Stimulated activated CD4-positive, alpha-beta T cell treated with anti-CD3 and anti-CD28 coated beads, Interleukin-12 subunit alpha, Interleukin-12 subunit beta, amount 100 ng/mL, for 48 hours (primary cell): ENCODE measurements around the gene COL16A1.

ENCODE experiments used
- DNase-seq, 3 donors: peaks; one replicate each; pipeline ENCODE4 v3.0.0-alpha.2; 2020; ENCODE audit warnings: low read depth in 2 of 3, low spot score in 1 of 3

The COL16A1 gene

DNA sequence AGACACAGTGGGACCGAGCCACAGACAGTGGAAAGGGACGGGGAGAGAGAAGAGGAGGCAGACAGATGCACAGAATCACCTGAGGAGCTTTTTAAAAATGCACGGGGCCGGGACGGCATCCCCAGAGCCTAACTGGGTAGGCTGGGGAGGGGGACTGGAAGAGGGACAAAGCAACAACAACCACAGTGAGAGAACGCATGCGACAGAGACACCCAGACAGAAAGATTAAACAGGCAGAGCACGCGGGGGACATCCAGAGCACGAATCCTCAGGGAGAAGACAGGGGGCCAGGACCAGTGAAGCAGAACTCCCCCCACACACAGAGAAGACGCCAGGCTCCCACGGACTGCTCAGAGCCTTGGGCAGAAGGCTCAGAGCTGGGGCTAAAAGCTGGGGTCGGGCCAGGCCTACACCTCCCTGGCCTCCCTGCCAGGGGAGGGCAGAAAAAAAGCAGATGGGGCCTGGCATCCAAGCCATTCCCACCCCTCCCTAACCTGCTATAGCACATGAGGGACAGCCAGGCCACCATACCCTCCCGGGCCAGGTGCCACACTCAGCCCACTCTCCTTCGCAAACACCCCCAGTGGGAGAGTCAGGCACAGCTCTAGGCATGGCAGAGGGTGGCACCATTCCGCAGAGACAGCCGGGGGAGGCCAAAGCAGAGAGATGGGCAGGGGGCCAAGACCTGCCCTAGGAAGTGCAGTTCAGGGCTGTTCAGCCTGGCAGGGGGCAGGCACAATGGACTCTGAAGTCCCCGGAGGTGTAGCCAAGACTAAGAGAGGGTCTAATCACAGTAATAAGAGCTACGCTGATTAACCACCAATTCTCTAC lies 29.8 kb upstream of the COL16A1 start:
- no peak for DNase-seq

DNA sequence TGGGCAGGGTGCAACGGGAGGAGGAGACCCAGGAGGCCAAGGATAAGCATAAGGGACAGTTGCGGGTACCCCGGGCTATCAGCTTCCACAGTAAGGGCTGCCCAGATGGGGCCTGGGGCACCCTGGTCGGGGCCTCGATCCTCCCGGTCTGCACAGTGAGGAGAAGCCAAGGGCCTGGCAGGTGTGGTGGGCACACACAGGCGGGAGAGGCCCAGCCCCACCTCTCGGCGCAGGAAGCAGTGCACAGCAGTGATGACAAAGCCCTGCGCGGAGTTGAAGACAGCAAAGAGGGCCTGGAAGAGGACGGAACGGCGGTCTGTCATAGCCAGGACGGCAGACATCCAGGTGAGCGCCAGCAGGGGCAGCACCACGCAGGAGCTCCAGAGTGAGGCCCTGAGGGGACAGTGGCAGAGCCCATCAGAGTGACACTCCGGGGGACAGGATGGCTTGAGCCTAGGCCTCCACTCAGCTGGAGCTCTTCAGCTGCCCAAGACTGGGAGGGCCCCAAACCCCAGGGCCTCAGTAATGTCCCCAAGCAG lies 29.0 kb upstream of the COL16A1 start:
- DNase-seq = no peak

GRCh38 chr1:31732343-31732742 lies 28.5 kb upstream of the COL16A1 start:
- no peak for DNase-seq

GRCh38 chr1:31731049-31731565 lies 27.3 kb upstream of the COL16A1 start:
- no peak for DNase-seq

DNA sequence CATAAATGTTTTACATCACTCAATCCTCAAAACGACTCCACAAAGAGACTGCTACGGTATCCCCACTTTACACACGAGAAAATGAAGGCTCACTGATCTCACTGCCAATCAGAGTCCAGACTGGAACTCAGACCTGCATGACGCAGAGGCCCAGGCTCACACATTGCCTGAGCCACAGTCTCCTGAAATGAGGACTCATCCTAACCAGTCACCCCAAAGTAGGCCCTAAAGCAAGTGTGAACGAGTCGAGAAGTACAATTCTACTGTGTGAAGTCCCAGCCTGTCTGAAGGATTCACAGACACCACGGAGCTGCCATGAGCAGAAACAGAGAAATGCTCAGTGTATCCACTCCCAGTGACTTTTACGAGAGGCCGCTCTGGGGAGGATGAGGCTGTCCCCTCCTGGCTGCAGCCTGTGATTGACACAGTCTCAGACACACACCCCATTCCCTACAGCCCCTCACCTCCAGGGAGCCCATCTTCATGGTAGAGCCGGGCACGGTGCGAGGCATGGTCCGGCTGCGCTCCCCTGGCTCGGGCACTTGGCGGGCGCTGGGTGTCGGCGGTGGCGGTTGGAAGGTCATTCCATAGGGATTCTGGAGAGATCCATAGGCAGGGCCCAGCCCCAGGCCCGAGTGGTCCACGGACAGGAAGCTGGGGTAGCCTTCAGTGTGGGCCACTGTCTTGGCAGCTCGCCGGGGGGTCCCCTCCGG lies 26.7 kb upstream of the COL16A1 start:
- no peak for DNase-seq

DNA sequence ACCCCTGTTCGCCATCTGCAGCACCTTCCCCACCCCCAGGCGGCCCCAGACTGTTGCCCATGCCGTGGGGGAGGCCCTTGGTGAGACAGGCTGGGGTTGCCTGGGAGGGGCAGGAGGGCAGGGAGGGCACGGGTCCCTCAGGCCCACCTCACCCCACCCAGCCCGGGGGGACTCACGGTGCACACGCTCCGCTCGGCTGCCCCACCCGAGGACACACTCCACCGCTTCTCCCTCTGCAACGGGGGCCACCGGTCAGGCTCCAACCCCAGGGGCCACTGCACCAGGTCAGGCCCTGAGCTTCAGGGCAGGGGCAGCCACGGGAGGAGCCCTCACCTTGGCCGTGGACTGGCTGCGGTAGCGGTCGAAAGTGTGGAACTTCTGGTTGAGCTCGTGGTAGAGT lies 24.0 kb upstream of the COL16A1 start:
- no peak for DNase-seq

- no peak for DNase-seq
Measured at GRCh38 chr1:31727195-31727594, 23.4 kb upstream of the COL16A1 start.

- DNase-seq = no peak
Measured at GRCh38 chr1:31726715-31727114, 22.9 kb upstream of the COL16A1 start.

- DNase-seq = no peak
Measured at GRCh38 chr1:31725777-31726535, 22.1 kb upstream of the COL16A1 start.

DNA sequence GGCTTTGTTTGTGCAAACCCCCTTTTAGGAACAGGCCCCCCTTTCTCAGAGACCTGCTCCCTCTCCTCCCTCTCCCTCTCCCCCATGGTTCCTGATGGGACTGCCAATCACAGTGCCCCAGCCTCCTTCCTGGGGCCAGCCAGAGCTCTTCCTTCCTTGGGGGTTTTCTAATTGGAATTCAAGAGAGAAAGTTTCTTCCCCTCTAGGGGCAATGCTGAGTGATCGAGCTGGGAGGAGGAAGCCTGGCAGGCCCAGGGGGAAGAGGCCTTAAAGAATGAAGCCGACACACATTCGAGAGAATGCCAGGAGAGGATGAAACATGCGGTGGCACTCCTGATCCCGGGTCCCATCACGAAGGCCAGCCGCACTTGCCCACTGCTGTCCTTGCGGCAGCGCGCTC lies 21.3 kb upstream of the COL16A1 start:
- DNase-seq = no peak

DNA sequence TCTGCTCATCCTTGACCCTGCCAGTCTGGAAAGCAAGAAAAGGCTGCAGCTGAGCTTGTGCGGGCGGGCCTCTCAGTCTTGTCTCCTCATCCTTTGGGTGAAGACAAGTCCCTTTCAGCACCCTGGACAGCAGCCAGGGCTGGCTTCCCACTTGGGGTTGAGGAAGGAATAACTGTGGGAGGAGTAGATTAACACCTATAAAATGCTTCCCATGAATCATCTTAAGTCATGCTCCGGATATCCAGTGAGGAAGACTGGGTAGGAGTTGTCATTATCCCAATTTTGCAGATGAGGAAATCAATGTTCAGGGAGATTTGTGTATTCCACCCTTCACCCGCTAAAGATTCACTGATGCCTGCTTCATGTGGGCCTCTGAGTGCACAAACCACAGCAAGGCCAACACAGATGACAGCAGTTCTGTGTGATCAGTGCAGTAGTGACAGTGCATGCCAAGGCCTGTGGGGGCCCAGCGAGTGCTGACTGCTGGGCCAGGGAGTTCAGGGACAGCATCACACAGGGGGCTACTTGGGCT lies 20.1 kb upstream of the COL16A1 start:
- DNase-seq = peak in 2 of 3 donors; percentile 31 to 44

GRCh38 chr1:31718327-31718897 lies 14.6 kb upstream of the COL16A1 start:
- DNase-seq = no peak

GRCh38 chr1:31717341-31717740 lies 13.5 kb upstream of the COL16A1 start:
- no peak for DNase-seq

- no peak for DNase-seq
Measured at GRCh38 chr1:31715873-31716220, 12.0 kb upstream of the COL16A1 start.

GRCh38 chr1:31715087-31715872 lies 11.5 kb upstream of the COL16A1 start:
- DNase-seq = peak in 2 of 3 donors; percentile 40 to 43

DNA sequence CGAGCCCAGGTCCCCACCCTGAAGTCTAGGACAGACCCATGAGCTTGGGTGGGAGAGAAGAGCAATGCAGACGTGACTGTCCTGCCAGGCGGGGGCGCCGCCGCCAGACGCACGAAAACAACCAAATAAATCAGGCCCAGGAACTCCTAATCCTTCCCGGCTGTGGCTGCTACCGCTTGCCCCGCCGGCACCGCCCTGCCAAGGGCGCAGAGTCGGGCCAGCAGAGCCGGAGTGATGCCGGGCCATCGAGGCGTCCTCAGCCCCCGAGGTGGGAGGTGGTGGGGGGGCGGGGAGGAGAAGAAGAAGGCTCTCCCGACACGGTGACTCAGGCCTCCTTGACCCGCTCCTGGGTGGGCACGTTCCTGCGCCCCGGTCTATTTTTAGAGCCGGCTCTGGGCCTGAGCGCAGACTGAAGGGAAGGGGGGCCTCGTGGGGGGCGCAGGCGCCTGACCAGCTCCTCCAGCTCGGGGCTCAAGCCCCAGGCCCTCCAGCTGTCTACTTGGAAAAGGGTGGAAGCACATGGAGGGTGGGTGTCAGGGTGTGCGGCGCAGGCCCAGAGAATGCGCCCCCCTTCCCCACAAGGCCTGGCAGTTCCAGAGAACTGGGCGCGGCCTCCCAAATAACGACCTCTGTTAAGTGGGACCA lies 10.7 kb upstream of the COL16A1 start:
- DNase-seq = no peak

DNA sequence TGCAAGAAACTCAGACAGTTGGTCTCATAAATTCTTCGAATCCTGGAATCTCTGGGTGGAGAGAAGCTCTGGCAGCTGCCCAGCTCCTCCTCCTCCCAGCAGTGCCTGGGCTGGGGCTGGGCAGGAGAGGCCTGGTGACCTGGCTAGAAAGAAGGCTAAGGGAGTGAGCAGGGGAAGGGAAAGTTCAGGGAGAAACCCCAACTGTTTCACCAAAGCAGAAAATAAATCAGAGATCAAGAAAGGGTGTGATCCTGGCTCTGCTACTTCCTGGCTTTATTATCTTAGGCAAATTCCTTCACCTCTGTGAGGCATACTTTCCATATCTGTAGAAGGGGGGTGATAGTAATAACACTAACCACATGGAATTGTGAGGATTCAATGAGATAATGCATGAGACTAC lies 8.8 kb upstream of the COL16A1 start:
- no peak for DNase-seq

DNA sequence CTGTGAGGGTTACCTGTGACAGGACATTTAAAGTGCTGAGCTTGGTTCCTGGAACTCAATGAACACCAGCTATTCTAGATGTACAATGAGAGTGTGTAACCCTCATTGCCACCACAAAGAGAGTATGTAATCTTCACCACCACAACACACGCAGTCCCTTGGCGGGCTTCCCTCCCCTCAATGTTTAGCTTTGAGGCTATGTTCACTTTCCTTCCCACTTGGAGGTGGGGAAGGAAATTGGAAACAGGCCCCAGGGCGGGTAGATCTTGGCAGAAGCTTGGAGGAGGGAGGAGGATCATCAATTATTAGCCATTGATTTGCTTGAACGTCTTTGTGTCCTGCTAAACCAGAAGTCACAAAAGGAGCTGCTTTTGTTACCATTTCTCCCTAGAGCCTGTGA lies 8.3 kb upstream of the COL16A1 start:
- DNase-seq = no peak

GRCh38 chr1:31708324-31708723 lies 4.5 kb upstream of the COL16A1 start:
- DNase-seq = no peak

DNA sequence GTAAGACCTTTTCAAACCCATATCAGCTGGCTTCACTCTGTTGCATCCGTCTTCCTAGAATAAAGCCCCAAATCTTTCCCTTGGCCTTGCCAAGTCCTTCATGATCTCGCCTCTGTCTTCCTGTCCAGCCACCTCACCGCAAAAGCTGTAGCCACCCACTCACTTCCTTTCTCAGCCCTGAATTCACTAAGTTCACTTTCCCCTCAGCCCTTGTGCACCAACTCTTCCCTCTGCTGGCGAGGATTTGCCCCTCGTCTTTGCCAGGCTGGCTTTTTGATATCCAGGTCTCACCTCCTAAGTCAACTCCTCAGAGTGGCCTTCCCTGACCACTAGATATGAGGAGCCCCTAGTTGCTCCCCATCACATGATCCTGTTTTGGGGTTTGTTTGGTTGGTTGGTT lies 3.9 kb upstream of the COL16A1 start:
- DNase-seq = no peak
